Neural progenitor cell (in vitro differentiated cells): ENCODE results near the gene CPT1A. TPM values are rescaled to one million over a fixed set of nuclear protein-coding genes. Genes with fewer than 3 reads are reported as not detected.
"Not testable (repeated sequence)": the region's sequence is repeated elsewhere in the genome, so short reads cannot be mapped to it uniquely, and the experiment has no call there.

Source experiments
- DNase-seq: peaks from one replicate; pipeline ENCODE4 v3.0.0-alpha.2; 2016; ENCODE audit warnings: low spot score
- H2AFZ ChIP-seq: fragments of 200-600 bp; sonication (generic); replicated peaks from 2 replicates; pipeline ENCODE4 v1.6.1; 2016; ENCODE audit warnings: antibody characterized with exemption
- H3F3A ChIP-seq: fragments of 200-600 bp; sonication (generic); 2 replicates; pipeline ENCODE4 v1.6.1; 2016; ENCODE audit warnings: antibody characterized with exemption, low read depth
- H3K27ac ChIP-seq: fragments of 200-600 bp; sonication (generic); 2 replicates; pipeline ENCODE4 v1.5.1; 2016; ENCODE audit warnings: mild to moderate bottlenecking
- H3K27me3 ChIP-seq: fragments of 200-600 bp; sonication (generic); 2 replicates; pipeline ENCODE4 v1.6.1; 2016; ENCODE audit warnings: mild to moderate bottlenecking, moderate library complexity
- H3K36me3 ChIP-seq: fragments of 200-600 bp; sonication (generic); 2 replicates; pipeline ENCODE4 v1.5.1; 2016
- H3K4me1 ChIP-seq: fragments of 200-600 bp; sonication (generic); 2 replicates; pipeline ENCODE4 v1.6.1; 2016; ENCODE audit warnings: mixed run types
- H3K4me2 ChIP-seq: fragments of 200-600 bp; sonication (generic); 2 replicates; pipeline ENCODE4 v1.6.1; 2016
- H3K4me3 ChIP-seq: fragments of 200-600 bp; sonication (generic); 2 replicates; pipeline ENCODE4 v1.5.1; 2016
- H3K79me2 ChIP-seq: fragments of 200-600 bp; sonication (generic); 2 replicates; pipeline ENCODE4 v1.6.1; 2016; ENCODE audit warnings: low read depth
- H3K9ac ChIP-seq: fragments of 200-600 bp; sonication (generic); 2 replicates; pipeline ENCODE4 v1.6.1; 2016
- H3K9me3 ChIP-seq: fragments of 200-600 bp; sonication (generic); 2 replicates; pipeline ENCODE4 v1.5.1; 2016; ENCODE audit warnings: low read depth
- H4K20me1 ChIP-seq: fragments of 200-600 bp; sonication (generic); 2 replicates; pipeline ENCODE4 v1.6.1; 2016; ENCODE audit warnings: low read depth
- H3K27ac Mint-ChIP-seq: 3 replicates; pipeline ENCODE4 v1.8.0; 2021; ENCODE audit warnings: mixed read lengths
- H3K27me3 Mint-ChIP-seq: 2 replicates; pipeline ENCODE4 v1.8.0; 2022; ENCODE audit warnings: low read depth, mild to moderate bottlenecking, inconsistent platforms, moderate library complexity, mixed read lengths; ENCODE audit not compliant: insufficient read depth
- H3K36me3 Mint-ChIP-seq: 3 replicates; pipeline ENCODE4 v1.8.0; 2021; ENCODE audit warnings: mixed read lengths
- H3K4me1 Mint-ChIP-seq: 3 replicates; pipeline ENCODE4 v1.8.0; 2021; ENCODE audit warnings: mixed read lengths
- H3K4me3 Mint-ChIP-seq: 3 replicates; pipeline ENCODE4 v1.8.0; 2021; ENCODE audit warnings: mild to moderate bottlenecking, moderate library complexity, mixed read lengths
- H3K9me3 Mint-ChIP-seq: 3 replicates; pipeline ENCODE4 v1.8.0; 2020; ENCODE audit warnings: mixed read lengths
- EZH2 ChIP-seq: fragments of 200-600 bp; sonication (generic); IDR thresholded peaks from 2 replicates; pipeline ENCODE4 v1.6.1; 2017; ENCODE audit warnings: antibody characterized with exemption, mild to moderate bottlenecking, moderate library complexity
- EZH2phosphoT487 ChIP-seq: fragments of 200-600 bp; sonication (generic); IDR thresholded peaks from 2 replicates; pipeline ENCODE4 v1.6.1; 2017; ENCODE audit warnings: antibody characterized with exemption
- total RNA-seq: library from RNA; depleted of rRNA; stranded (reverse); fragments of >200 nt; gene quantifications from 2 replicates; pipeline ENCODE4 v1.2.3, GENCODE V29; 2015; ENCODE audit warnings: low replicate concordance
- TF ChIP-seq, protein P1 (sequence below): fragments of 200-600 bp; sonication (generic); IDR thresholded peaks from 2 replicates; pipeline ENCODE4 v1.5.1; 2017; ENCODE audit warnings: antibody characterized with exemption, mild to moderate bottlenecking

CPT1A gene
- total RNA-seq, 1 donor from 2014 or later, result 0.64 TPM

DNA sequence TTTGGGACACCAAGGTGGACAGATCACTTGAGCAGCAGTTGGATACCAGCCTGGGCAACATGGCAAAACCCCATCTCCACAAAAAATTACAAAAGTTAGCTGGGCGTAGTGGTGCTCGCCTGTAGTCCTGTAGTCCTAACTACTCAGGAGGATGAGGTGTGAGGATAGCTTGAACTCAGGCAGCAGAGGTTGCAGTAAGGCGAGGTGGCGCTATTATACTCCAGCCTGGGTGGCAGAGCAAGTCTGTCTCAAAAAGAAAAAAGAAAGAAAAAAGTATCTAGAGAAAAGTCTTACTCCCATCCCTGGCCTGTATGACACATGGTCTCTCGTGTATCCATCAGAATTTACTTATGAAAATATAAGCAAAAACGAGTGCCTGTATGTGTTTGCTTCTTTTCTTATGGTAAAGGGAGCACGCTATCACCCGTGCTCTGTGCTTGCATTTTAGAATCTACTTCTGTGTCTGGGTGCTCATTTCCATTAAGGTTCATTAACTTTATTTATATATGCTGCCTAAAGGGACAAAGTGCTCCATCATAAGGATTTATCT is 15.4 kb upstream of the CPT1A start:
- Histone ChIP-seq H3K4me1 (no peaks in the 10 kb centered on the region), H3K79me2 (no peaks in the 10 kb centered on the region), H3K4me3 (no peak overlapping the region), H3K4me2 (no peak overlapping the region), H3K36me3 (no peaks in the 10 kb centered on the region), H3K27ac (no peak overlapping the region), H4K20me1 (no peaks in the 10 kb centered on the region), H3K9me3 (no peaks in the 10 kb centered on the region), H3K9ac (no peak overlapping the region), H2AFZ (no peak overlapping the region), H3K27me3 (peaks cover 49% of the 10 kb centered on the region), H3F3A (peaks cover 22% of the 10 kb centered on the region)
- peaks cover 3% of the 10 kb centered on the region for H3K9me3 Mint-ChIP-seq
- H3K4me3 Mint-ChIP-seq, result no peak overlapping the region
- H3K36me3 Mint-ChIP-seq, result no peaks in the 10 kb centered on the region
- no peak for DNase-seq
- peaks cover 41% of the 10 kb centered on the region for H3K27me3 Mint-ChIP-seq
- H3K27ac Mint-ChIP-seq, result no peak overlapping the region
- H3K4me1 Mint-ChIP-seq, result peaks cover 8% of the 10 kb centered on the region
- TF ChIP-seq EZH2, result no peak
- no peak for TF ChIP-seq EZH2phosphoT487
- TF ChIP-seq, protein P1, sequence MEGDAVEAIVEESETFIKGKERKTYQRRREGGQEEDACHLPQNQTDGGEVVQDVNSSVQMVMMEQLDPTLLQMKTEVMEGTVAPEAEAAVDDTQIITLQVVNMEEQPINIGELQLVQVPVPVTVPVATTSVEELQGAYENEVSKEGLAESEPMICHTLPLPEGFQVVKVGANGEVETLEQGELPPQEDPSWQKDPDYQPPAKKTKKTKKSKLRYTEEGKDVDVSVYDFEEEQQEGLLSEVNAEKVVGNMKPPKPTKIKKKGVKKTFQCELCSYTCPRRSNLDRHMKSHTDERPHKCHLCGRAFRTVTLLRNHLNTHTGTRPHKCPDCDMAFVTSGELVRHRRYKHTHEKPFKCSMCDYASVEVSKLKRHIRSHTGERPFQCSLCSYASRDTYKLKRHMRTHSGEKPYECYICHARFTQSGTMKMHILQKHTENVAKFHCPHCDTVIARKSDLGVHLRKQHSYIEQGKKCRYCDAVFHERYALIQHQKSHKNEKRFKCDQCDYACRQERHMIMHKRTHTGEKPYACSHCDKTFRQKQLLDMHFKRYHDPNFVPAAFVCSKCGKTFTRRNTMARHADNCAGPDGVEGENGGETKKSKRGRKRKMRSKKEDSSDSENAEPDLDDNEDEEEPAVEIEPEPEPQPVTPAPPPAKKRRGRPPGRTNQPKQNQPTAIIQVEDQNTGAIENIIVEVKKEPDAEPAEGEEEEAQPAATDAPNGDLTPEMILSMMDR, result no peak

DNA sequence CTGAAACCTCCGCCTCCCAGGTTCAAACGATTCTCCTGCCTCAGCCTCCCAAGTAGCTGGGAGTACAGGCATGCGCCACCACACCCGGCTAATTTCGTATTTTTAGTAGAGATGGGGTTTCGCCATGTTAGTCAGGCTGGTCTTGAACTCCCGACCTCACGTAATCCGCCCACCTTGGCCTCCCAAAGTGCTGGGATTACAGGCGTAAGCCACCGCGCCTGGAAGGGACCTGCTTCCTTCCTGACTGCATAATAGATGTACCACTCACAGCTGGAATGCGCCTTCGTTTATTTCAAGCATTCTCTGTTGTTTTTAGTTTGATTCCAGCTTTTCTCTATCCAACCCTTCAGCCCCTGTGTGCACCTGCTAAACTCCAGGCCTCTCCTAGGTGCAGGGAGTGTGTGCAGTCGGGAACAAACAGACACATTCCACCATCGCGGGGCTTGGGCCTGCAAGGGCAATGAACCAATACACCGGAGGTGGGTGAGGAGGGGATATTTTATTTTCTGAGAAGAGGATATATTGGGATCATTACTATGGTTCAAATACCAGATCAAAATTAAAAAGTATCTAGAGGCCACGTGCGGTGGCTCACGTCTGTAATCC is 14.8 kb upstream of the CPT1A start:
- H3K4me3 Mint-ChIP-seq, result peak overlapping the region; percentile 31
- not testable (repeated sequence) for H3K4me1 Mint-ChIP-seq, H3K36me3 Mint-ChIP-seq, H3K9me3 Mint-ChIP-seq, H3K4me3 ChIP-seq, H3K27ac ChIP-seq, H4K20me1 ChIP-seq, DNase-seq, H3K4me1 ChIP-seq, H3K79me2 ChIP-seq, H3K36me3 ChIP-seq, H2AFZ ChIP-seq, H3K4me2 ChIP-seq, H3K9me3 ChIP-seq, H3K27ac Mint-ChIP-seq, H3K9ac ChIP-seq
- peaks cover 45% of the 10 kb centered on the region for H3K27me3 Mint-ChIP-seq
- peaks cover 22% of the 10 kb centered on the region for H3F3A ChIP-seq
- H3K27me3 ChIP-seq, result peaks cover 54% of the 10 kb centered on the region

DNA sequence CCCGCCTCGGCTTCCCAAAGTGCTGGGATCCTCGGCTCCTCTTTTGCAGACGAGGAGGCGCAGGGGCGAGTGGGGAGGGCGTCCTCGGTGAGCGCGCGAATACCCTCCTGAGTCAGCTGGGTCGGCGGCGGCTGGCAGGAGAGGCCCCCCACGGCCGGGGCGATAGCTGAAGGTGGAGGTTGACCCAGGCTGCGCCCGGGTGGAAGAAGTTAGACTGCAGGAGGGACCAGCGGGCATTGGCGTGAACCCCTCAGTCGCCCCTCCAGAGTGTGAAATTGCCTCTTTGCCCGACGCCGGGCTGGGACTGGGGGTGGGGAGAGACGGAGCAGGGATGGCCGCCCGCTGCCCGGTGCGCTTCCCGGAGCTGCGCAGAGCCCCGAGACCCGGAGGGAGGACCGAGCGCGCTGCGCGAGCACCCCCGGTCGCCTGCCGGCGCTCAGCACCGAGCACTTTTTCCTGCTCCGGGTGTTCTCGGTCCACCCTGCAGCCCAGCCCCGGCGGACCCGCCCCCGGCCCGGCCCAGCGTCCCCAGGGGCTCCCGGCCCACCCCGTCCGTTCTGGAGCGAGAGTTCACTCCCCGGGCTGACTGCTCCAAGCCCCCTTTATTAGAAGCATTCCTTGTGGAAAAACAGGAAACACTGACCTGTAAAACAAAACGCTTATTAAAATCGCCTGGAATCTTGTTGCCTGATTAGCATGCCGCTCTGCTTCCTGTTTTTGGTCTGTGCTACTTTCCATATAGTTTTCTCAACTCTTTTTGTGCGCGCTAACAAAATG is 13.7 kb upstream of the CPT1A start:
- H3K9me3 Mint-ChIP-seq, result peaks cover 3% of the 10 kb centered on the region
- no peaks in the 10 kb centered on the region for H3K79me2 ChIP-seq
- no peaks in the 10 kb centered on the region for H3K36me3 Mint-ChIP-seq
- peaks cover 65% of the 10 kb centered on the region for H3K27me3 ChIP-seq
- H3K4me3 ChIP-seq, result peak overlapping the region; percentile 54
- DNase-seq, result peak; percentile 60
- H3K36me3 ChIP-seq, result no peaks in the 10 kb centered on the region
- no peak overlapping the region for H3K27ac ChIP-seq
- no peak overlapping the region for H3K27ac Mint-ChIP-seq
- no peaks in the 10 kb centered on the region for H3K9me3 ChIP-seq
- peaks cover 8% of the 10 kb centered on the region for H3K4me1 Mint-ChIP-seq
- H3K9ac ChIP-seq, result no peak overlapping the region
- peak overlapping the region; percentile 86 for H3K4me2 ChIP-seq
- H3K4me1 ChIP-seq, result no peaks in the 10 kb centered on the region
- peaks cover 22% of the 10 kb centered on the region for H3F3A ChIP-seq
- H4K20me1 ChIP-seq, result no peaks in the 10 kb centered on the region
- H2AFZ ChIP-seq, result peak overlapping the region; percentile 27
- TF ChIP-seq EZH2phosphoT487, result peak; percentile 52
- peak; percentile 84 for TF ChIP-seq EZH2
- TF ChIP-seq, protein P1, result peak; percentile 23
- H3K4me3 Mint-ChIP-seq, result peak overlapping the region; percentile 50
- peaks cover 45% of the 10 kb centered on the region for H3K27me3 Mint-ChIP-seq
